ENCODE measurements around the gene NR2C2.
"Not testable (repeated sequence)": the region's sequence is repeated elsewhere in the genome, so short reads cannot be mapped to it uniquely, and the experiment has no call there.

The NR2C2 gene

GRCh38 chr3:14947100-14947885, at the start of gene NR2C2:
NR2C2 (plus strand) TSS chr3:14947583; CDS start chr3:15003915, 56,332 bp downstream.
- peak; percentile 44 for DNase-seq

GRCh38 chr3:14898929-14899328, 48.5 kb upstream of the NR2C2 start:
- DNase-seq: no peak

- no peak for DNase-seq
These were observed 47.3 kb upstream of the NR2C2 start for GRCh38 chr3:14899993-14900618.

- DNase-seq: no peak
These were observed 46.2 kb upstream of the NR2C2 start for GRCh38 chr3:14900881-14901873.

GRCh38 chr3:14902719-14903118, 44.7 kb upstream of the NR2C2 start:
- DNase-seq: no peak

DNA sequence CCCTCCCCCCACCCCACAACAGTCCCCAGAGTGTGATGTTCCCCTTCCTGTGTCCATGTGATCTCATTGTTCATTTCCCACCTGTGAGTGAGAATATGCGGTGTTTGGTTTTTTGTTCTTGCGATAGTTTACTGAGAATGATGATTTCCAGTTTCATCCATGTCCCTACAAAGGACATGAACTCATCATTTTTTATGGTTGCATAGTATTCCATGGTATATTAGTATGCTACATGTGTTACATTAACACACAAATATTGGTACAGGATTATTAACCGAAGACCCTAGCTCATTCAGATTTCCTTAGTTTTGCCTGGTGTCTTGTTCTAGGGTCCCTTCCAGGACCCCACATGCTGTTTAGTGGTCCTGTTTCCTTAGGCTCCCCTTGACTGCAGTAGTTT, 43.9 kb upstream of the NR2C2 start:
- DNase-seq: not testable (repeated sequence)

- no peak for DNase-seq
These were observed 42.2 kb upstream of the NR2C2 start for GRCh38 chr3:14905055-14905657.

DNA sequence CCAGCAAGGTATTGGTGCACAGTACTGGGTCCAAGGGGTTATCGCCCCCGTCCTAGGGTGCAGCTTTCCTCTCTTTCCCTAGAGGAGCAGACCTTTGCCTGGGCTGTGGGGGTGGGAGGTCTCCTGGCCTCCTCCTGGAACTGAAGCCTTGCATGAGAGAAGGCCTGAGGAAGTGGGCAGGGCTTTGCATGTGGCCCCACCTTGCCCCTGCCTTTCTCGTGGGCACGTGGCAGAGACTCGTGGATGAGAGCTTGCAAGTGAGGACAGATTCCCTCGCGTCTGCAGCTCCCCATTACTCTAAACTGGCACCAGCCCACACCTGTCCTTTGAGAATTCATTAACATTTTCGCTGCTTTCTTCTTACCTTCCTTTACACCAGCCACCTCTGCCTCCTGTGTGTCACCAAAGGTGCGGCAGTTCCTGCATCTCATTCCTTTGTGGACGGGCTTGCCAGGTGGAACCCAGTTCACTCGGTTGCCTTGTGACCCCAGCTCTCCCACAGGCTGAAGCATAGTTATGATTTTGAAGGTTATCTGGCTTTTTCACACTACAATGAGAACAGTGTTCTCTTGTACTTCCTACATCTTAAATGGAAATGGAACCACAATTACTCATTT, 40.9 kb upstream of the NR2C2 start:
- no peak for DNase-seq

DNA sequence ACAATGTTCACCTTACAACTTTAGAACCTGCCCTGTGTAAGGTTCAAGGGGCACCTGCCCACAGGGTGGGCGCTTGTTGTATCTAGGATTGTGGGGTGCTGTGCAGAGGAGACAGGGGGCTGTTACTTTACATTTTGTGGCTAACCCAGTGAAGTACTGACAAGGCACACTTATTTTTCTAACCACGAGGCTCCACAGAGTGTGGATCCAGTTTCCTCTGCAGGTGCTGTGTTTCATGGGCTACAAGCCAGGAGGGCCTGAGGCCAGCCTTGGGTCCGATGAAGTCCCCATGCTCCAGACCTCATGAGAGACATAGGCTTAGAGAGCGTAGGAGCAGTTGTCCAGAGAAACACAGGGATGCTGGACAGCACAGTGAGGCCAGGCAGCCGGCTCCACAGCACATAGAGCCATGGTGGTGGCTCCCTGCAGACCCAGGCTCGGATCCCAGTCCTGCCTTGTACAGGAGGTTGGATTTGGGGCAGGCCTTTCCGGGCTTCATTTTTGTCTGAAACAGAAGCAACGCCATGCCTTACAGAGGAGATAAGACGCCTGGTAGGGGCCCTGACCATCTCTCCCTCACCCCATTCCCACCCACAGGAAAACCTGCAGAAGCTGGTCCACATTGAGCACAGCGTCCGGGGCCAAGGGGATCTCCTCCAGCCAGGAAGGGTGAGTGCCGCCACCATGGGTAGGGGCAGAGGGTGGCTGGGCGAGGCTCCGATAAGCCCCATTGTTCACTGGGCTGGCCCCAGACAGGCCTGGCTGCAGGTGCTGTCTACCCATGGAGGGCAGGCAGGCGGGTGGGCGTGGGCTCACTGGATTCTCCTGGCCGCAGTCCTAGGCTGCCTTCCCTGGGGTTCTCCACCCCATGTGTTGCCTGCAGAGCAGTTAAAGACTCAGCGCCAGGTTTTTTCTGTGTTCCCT, 40.1 kb upstream of the NR2C2 start:
- DNase-seq: no peak

DNA sequence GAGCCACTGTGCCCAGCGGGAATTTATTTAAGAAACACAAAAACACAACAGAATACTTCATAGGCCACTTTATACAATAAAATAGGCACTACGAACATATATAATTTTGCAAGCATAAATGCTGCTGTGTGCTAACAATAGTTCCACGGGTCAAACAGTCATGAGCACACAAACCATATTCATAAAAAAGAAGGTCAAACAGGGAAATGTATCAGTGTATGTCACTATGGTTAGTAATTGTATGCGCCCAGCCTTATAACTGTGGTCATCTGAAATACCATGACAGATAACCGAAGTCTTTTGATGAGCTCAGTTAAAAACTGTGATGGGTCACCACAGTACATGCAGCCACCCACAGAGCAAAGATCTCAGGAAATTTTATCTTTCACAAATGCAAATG, 38.1 kb upstream of the NR2C2 start:
- no peak for DNase-seq

DNA sequence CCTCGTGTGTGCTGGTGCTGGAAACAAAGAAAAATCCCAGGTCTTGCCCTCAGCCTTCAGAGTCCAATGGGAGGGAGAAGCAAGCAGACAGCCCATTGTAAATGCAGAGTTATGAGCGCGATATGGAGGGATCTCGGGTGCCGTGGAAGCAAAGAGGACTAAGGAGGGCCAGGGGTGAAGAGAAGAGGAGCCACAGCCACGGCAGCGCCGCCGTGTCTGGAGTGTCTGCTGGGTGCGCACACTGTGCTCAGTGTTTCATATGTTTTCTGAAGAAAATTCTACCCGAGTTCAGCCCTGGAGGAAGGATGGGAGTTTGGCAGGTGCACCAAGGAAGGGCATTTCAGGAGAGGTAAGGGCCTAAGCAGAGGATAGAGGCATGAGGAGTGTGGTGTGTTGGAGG, 35.7 kb upstream of the NR2C2 start:
- no peak for DNase-seq

DNA sequence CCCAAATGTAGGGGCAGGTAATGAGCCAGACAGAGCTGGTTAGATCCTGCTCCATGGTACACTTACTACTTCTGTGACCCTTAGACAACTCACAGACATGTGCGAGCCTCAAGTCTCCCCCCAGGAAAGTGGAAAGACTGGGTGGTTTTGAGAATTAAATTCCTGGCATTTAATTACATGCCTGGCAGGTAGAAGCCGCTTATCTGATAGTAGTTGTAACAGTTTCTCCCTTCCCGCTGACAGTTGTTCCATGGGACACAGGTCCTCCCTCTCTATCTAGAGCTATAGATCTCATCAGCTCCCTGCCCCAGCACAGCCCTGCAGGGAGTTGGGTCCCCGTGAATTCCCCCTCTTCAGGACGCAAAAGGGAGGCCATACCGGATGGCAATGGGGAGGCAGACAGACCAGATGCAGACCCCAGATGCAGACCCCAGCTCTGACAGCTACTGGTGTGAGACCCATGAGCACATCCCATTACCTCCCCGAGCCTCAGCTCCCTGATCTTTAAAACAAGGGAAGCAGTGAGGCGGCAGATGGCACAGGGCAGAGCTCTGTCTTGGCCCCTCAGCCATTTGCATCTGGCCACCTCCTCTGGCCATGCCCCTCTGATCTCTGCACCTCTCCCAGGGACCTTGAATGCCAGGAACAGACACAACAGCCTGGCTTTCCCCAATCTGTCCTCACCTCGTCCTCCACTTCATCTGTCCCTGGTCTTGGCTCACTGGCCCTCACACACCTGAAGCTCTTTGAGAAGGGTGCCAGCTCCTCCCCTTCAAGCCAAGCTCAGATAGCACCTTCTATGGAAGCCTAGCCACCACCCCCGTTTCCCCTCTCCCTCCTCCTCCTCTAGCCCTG, 34.1 kb upstream of the NR2C2 start:
- DNase-seq: no peak

- DNase-seq: no peak
These were observed 33.2 kb upstream of the NR2C2 start for GRCh38 chr3:14913926-14914778.

DNA sequence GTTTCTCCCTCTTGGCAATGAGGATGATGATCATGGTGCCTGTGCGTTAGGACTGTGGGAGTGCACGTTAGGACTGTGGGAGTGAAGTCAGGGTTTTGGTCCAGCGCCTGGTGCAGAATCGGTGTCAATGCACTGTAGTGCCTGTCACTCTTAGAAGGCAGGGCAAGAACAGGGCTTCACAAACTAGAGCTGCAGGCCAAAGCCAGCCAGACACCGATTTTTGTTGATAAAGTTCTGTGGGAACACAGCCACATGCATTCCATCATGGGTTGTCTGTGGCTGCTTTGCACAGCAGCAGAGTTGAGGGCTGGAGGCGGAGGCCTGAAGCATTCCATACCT, 32.6 kb upstream of the NR2C2 start:
- no peak for DNase-seq

DNA sequence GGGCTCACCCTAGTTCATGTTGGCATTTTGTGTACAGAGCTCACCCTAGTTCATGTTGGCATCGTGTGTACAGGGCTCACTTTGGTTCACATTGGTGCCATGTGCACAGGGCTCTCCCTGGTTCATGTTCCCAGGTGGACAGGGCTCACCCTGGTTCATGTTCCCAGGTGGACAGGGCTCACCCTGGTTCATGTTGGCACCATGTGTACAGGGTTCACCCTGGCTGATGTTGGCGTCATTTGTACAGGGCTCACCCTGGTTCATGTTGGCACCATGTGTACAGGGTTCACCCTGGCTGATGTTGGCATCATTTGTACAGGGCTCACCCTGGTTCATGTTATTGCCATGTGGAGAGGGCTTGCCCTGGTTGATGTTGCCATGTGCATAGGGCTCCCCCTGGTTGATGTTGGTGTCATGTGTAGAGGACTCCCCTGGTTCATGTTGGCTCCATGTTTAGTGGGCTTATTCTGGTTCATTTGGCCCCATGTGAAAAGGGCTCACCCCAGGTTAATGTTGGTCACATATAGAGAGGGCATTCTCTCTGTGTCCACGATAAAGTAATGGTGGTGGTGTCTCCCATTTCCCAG, 31.7 kb upstream of the NR2C2 start:
- no peak for DNase-seq

GRCh38 chr3:14918356-14918860, 29.0 kb upstream of the NR2C2 start:
- DNase-seq: no peak

- no peak for DNase-seq
These were observed 26.8 kb upstream of the NR2C2 start for GRCh38 chr3:14920536-14920935.

DNA sequence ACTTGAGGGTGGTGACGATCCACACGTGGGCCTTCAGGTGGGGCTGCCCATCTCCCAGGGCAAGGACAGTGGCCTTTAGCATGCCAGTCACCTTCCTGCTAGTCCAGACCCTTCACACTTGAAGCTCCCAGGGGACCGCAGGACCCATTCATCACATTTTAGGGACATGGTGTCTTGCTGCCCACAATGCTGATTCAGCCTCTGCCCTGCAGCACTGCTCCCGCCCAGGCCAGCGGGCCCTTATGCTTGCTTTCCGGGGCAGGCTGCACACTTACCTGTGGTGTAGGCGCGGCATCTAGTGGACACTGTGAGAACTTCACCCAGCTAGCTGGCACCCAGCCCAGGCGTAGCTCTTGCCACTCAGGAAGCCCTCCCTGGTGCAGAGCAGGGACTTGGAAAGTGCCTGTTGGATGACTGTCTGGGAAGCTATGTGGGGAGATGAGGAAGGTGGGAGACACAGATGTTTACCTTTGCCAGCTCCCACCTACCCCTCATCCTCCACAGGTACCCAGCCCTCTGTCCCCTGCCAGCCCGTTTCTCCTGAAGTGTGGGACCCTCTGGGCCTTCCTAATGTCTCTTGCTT, 26.3 kb upstream of the NR2C2 start:
- peak; percentile 39 for DNase-seq

All from NCI-H1048 (cell line).